Thyroid gland (tissue), 4 donors: ENCODE data around the gene CPNE9. TPM values are rescaled to one million over a fixed set of nuclear protein-coding genes. Genes with fewer than 3 reads are reported as not detected.

Source experiments
- DNase-seq, 2 donors: peaks; one replicate each; pipeline ENCODE4 v3.0.0-alpha.2; 2019
- H3K27ac ChIP-seq, 3 donors: fragments of 200-600 bp; sonication (generic); 1 replicate in 2 of 3; 2 replicates in 1 of 3; pipeline ENCODE4 v1.5.1; 2016 to 2019; ENCODE audit warnings: mild to moderate bottlenecking in 1 of 3, moderate library complexity in 1 of 3
- H3K27me3 ChIP-seq: fragments of 200-600 bp; sonication (generic); one replicate; pipeline ENCODE4 v1.5.1; 2019
- H3K36me3 ChIP-seq, 2 donors: fragments of 200-600 bp; sonication (generic); one replicate each; pipeline ENCODE4 v1.5.1; 2016 to 2019
- H3K4me1 ChIP-seq, 2 donors: fragments of 200-600 bp; sonication (generic); one replicate each; pipeline ENCODE4 v1.5.1; 2017 to 2019
- H3K4me3 ChIP-seq, 3 donors: fragments of 200-600 bp; sonication (generic); replicated peaks in 1 of 3; 1 replicate in 2 of 3; 2 replicates in 1 of 3; pipeline ENCODE4 v1.5.1; 2016; ENCODE audit warnings: mild to moderate bottlenecking in 1 of 3
- H3K9me3 ChIP-seq: fragments of 200-600 bp; sonication (generic); one replicate; pipeline ENCODE4 v1.5.1; 2017
- POLR2A ChIP-seq, 2 donors: fragments of 450-650 bp; IDR thresholded peaks; one replicate each; pipeline ENCODE4 v1.6.1; 2017; ENCODE audit warnings: antibody characterized with exemption in 2 of 2, mild to moderate bottlenecking in 2 of 2, moderate library complexity in 1 of 2
- WGBS, 2 donors: methylation state at CpG; one replicate each; pipeline ENCODE4 v1.1.5; 2017; 5-methylcytosine and 5-hydroxymethylcytosine counted together
- intact Hi-C: fragments of 100-400 bp; cut with DNase I; formaldehyde crosslinking; loops from one replicate; pipeline ENCODE4 v1.15.1; 2023
- total RNA-seq, 4 donors: library from RNA; depleted of rRNA; stranded (reverse); fragments of >200 nt; gene quantifications; one replicate each; pipeline ENCODE4 v1.2.3, GENCODE V29; 2016
- TF ChIP-seq, protein P1 (sequence below), 6 experiments: fragments of 200-600 bp in 3 of 6; fragments of 450-650 bp in 3 of 6; sonication (generic) in 3 of 6; IDR thresholded peaks; one replicate each; pipeline ENCODE4 v1.5.1; 2016 to 2019; ENCODE audit warnings: antibody characterized with exemption in 6 of 6, mild to moderate bottlenecking in 2 of 6, inconsistent platforms in 1 of 6, moderate library complexity in 1 of 6

The CPNE9 gene
- total RNA-seq, 4 donors from 2014 or later = not detected

DNA sequence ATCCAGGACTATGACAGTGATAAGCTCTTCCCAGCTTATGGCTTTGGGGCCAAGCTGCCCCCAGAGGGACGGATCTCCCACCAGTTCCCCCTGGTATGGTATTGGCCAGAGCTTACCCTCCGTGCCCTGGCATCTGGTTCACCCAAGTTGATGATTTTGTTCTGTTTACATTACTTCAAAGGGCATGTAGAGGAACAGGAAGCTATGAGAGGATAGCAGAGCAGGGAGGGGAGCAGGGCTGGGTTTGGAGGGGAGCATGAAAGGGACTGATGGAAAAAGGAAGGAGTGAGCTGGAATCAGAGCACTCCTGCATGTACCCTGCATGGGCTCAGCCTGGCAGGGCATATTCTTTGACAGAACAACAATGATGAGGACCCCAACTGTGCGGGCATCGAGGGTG lies 14.5 kb downstream of the CPNE9 start:
- H3K36me3 ChIP-seq = no peaks in the 10 kb centered on the region
- DNase-seq = no peak
- intact Hi-C loops = no loop called here
- no peaks in the 10 kb centered on the region for H3K9me3 ChIP-seq
- H3K27ac ChIP-seq = no peak overlapping the region
- no peak overlapping the region for H3K4me3 ChIP-seq
- no peak for TF ChIP-seq POLR2A (IDR thresholded peaks at IDR 0.05)
- TF ChIP-seq, protein P1, sequence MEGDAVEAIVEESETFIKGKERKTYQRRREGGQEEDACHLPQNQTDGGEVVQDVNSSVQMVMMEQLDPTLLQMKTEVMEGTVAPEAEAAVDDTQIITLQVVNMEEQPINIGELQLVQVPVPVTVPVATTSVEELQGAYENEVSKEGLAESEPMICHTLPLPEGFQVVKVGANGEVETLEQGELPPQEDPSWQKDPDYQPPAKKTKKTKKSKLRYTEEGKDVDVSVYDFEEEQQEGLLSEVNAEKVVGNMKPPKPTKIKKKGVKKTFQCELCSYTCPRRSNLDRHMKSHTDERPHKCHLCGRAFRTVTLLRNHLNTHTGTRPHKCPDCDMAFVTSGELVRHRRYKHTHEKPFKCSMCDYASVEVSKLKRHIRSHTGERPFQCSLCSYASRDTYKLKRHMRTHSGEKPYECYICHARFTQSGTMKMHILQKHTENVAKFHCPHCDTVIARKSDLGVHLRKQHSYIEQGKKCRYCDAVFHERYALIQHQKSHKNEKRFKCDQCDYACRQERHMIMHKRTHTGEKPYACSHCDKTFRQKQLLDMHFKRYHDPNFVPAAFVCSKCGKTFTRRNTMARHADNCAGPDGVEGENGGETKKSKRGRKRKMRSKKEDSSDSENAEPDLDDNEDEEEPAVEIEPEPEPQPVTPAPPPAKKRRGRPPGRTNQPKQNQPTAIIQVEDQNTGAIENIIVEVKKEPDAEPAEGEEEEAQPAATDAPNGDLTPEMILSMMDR (IDR thresholded peaks at IDR 0.05) = no peak
- WGBS, 2 donors = 74 to 82% methylated on average over 4 of the region's 4 CpGs
- H3K4me1 ChIP-seq = no peaks in the 10 kb centered on the region
- no peaks in the 10 kb centered on the region for H3K27me3 ChIP-seq

DNA sequence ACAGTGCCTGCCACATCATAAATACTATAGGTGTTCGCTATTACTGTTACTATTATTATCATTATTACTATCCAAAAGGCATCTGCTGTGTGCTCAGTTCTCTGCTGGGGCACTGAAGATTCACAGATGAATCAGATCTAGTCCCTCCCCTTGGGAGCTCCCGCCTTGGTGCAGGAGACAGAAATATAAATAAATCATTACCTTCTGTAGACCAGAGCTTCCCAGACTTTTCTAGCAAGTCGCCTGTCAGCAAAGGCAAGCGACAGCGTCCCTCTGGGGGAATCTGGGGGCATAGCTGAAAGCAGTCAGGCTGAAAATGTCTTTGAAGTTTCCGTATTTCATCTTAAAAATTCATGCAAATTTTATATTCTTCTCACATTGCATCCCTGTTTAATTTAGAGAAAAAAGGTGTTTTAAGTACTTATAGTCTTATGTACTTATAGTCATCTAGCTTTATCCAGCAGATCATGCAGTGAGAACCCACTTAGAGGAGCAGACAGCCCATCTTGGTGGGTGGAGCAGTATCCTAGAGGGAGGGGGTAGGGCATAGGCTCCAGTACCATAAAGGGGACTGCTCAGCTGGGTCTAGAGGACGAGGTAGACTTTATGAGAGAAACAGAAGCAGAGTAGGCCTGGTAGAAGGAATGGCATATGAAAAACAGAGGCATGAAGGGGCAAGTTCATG lies 17.5 kb downstream of the CPNE9 start:
- 43 to 45% methylated on average over 7 of the region's 7 CpGs for WGBS, 2 donors
- Histone ChIP-seq H3K9me3 (no peaks in the 10 kb centered on the region), H3K27me3 (no peaks in the 10 kb centered on the region), H3K4me1 (no peaks in the 10 kb centered on the region), H3K36me3 (no peaks in the 10 kb centered on the region), H3K4me3 (no peak overlapping the region), H3K27ac (no peak overlapping the region)
- intact Hi-C loops = no loop called here
- TF ChIP-seq, protein P1 (IDR thresholded peaks at IDR 0.05) = no peak
- TF ChIP-seq POLR2A (IDR thresholded peaks at IDR 0.05) = no peak
- DNase-seq = no peak

DNA sequence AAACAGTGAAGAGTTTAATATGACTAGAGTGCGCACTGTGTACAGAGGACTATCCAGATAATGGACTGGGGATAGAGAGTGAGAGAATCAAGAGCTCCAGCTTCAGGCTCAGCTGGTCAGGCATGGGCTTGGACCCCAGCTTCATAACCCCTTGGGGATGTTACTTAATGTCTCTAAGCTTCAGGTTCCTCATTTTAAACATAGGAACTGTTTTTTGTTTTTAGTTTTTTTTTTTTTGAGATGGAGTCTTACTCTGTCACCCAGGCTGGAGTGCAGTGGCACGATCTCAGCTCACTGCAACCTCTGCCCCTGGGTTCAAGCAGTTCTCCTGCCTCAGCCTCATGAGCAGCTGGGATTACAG lies 18.0 kb downstream of the CPNE9 start:
- Histone ChIP-seq H3K9me3 (no peaks in the 10 kb centered on the region), H3K36me3 (no peaks in the 10 kb centered on the region), H3K27me3 (no peaks in the 10 kb centered on the region), H3K4me1 (no peaks in the 10 kb centered on the region), H3K27ac (no peak overlapping the region), H3K4me3 (no peak overlapping the region)
- WGBS, 2 donors = 90% methylated on average over 2 of the region's 2 CpGs
- TF ChIP-seq, protein P1 (IDR thresholded peaks at IDR 0.05) = no peak
- no peak for TF ChIP-seq POLR2A (IDR thresholded peaks at IDR 0.05)
- DNase-seq = no peak
- intact Hi-C loops = no loop called here

DNA sequence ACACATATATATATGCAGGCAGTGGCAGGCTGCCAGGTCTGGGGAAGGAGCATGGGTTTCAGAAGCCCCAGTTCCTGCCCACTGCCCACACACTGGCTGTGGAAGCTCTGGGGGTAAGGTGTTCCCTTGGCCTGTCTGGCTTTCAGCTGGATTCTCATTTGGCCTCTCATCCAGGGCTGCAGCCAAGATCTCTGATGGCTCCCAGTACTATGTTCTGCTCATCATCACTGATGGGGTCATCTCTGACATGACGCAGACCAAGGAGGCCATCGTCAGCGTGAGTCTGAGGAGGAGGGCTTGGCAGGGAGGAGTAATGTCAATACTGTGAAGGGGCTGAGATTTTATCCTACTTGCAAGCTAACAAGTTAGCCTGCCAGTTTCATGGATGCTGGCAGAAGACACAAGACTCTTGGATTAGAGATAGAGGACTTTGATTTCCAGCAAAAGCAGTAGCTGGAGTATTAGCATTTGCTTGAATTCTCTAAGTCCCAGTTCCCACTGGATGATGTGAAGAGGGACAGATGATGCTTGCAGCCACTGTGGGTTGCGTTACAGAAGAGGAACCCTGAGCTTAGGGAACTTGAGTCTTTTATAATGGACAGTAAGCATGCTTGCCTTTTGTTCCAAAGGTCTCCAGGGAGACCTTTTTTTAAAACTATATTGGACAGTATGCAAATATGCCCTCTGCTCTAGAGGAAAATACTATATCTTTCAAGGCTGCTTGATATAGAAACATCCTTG lies 22.3 kb downstream of the CPNE9 start:
- Histone ChIP-seq H3K4me3 (no peak overlapping the region), H3K4me1 (peaks cover 4 to 5% of the 10 kb centered on the region in 2 donors), H3K9me3 (no peaks in the 10 kb centered on the region), H3K27ac (no peak overlapping the region), H3K36me3 (no peaks in the 10 kb centered on the region), H3K27me3 (no peaks in the 10 kb centered on the region)
- no peak for TF ChIP-seq POLR2A (IDR thresholded peaks at IDR 0.05)
- TF ChIP-seq, protein P1 (IDR thresholded peaks at IDR 0.05) = no peak
- intact Hi-C loops = no loop called here
- no peak for DNase-seq
- WGBS, 2 donors = 86 to 87% methylated on average over 4 of the region's 4 CpGs

DNA sequence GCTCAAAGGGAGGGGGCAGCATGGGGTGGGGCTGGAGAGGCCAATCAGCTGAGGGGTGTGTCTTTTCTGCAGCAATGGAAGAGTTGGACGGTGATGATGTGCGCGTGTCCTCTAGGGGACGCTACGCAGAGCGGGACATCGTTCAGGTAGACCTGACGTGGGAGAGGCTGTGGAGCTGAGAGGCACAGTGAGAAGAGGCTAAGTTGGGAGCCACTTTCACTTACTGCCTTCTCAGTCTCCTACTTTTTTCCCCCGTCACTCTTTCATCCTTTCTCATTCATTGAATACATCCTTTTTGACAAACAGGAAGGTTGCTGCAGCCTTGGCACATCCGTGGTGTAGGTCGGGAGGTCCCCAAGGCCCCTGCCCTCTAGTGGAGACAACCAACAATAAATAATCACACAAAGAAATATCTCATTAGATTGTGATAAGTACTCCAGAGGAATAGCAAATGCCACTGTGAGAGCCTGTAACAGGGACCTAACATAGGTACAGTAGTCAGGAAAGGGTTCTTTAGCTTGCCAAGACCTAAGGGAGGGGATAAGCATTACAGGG lies 23.5 kb downstream of the CPNE9 start:
- no peak for DNase-seq
- Histone ChIP-seq H3K4me1 (peaks cover 5% of the 10 kb centered on the region in 2 donors), H3K36me3 (no peaks in the 10 kb centered on the region), H3K27me3 (no peaks in the 10 kb centered on the region), H3K27ac (no peak overlapping the region), H3K4me3 (no peak overlapping the region), H3K9me3 (no peaks in the 10 kb centered on the region)
- TF ChIP-seq POLR2A (IDR thresholded peaks at IDR 0.05) = no peak
- TF ChIP-seq, protein P1 (IDR thresholded peaks at IDR 0.05) = peak in 1 of 6 experiments; percentile 12
- intact Hi-C loops = no loop called here
- WGBS, 2 donors = 11 to 17% methylated on average over 11 of the region's 11 CpGs
